GM21381 (cell line): ENCODE data around the gene RNLS.

Experiments used
- ATAC-seq: cut with Tn5 transposase; IDR thresholded peaks from one replicate; pipeline ENCODE4 v1.9.1; 2021; ENCODE audit warnings: mild to moderate bottlenecking, moderate library complexity; ENCODE audit not compliant: unreplicated experiment

RNLS gene

GRCh38 chr10:88395677-88396076 lies 187.4 kb downstream of the RNLS start:
- no peak for ATAC-seq

- peak; percentile 84 for ATAC-seq
Observed at GRCh38 chr10:88392222-88392621, 190.9 kb downstream of the RNLS start.

GRCh38 chr10:88390041-88390440 lies 193.1 kb downstream of the RNLS start:
- ATAC-seq = no peak

- no peak for ATAC-seq
Observed at GRCh38 chr10:88389456-88389855, 193.7 kb downstream of the RNLS start.

- ATAC-seq = no peak
Observed at GRCh38 chr10:88388324-88388723, 194.8 kb downstream of the RNLS start.

- no peak for ATAC-seq
Observed at GRCh38 chr10:88386821-88387773, 196.0 kb downstream of the RNLS start.

- peak; percentile 43 for ATAC-seq
Observed at GRCh38 chr10:88386204-88386788, 196.8 kb downstream of the RNLS start.

- peak; percentile 68 for ATAC-seq
Observed at GRCh38 chr10:88385601-88386203, 197.4 kb downstream of the RNLS start.

GRCh38 chr10:88383276-88383675 lies 199.8 kb downstream of the RNLS start:
- ATAC-seq = no peak

- no peak for ATAC-seq
Observed at GRCh38 chr10:88382699-88383098, 200.4 kb downstream of the RNLS start.

- ATAC-seq = no peak
Observed at GRCh38 chr10:88379575-88379974, 203.5 kb downstream of the RNLS start.

- ATAC-seq = no peak
Observed at GRCh38 chr10:88377510-88377909, 205.6 kb downstream of the RNLS start.

- ATAC-seq = no peak
Observed at GRCh38 chr10:88374392-88375175, 208.5 kb downstream of the RNLS start.

- ATAC-seq = no peak
Observed at GRCh38 chr10:88372881-88373592, 210.1 kb downstream of the RNLS start.

GRCh38 chr10:88372051-88372715 lies 210.9 kb downstream of the RNLS start:
- ATAC-seq = no peak

- no peak for ATAC-seq
Observed at GRCh38 chr10:88370713-88371112, 212.4 kb downstream of the RNLS start.

- ATAC-seq = no peak
Observed at GRCh38 chr10:88366772-88367171, 216.3 kb downstream of the RNLS start.

GRCh38 chr10:88361995-88362807 lies 220.9 kb downstream of the RNLS start:
- ATAC-seq = no peak

- no peak for ATAC-seq
Observed at GRCh38 chr10:88361494-88361893, 221.6 kb downstream of the RNLS start.
